DND-41 (cell line): ENCODE measurements around the gene GFOD1.

Experiments
- ATAC-seq: fragments of 200-7000 bp; cut with Tn5 transposase; 3 replicates; pipeline ENCODE4 v1.9.1; 2021; ENCODE audit warnings: low read depth; ENCODE audit not compliant: insufficient read depth
- DNase-seq: peaks from one replicate; pipeline ENCODE4 v3.0.0-alpha.2; 2020
- H2AFZ ChIP-seq: 2 replicates; pipeline ENCODE4 v1.6.0; 2012; ENCODE audit warnings: low read depth, low read length
- H3K27ac ChIP-seq: 2 replicates; pipeline ENCODE4 v1.5.1; 2012; ENCODE audit warnings: low read length, inconsistent platforms
- H3K27me3 ChIP-seq: fragments of 200-600 bp; sonication (generic); 2 replicates; pipeline ENCODE4 v1.6.0; 2012; ENCODE audit warnings: low read length, mild to moderate bottlenecking, inconsistent platforms; ENCODE audit not compliant: insufficient read depth, poor library complexity
- H3K36me3 ChIP-seq: 2 replicates; pipeline ENCODE4 v1.5.1; 2012; ENCODE audit warnings: low read length, inconsistent platforms; ENCODE audit not compliant: insufficient read depth
- H3K4me1 ChIP-seq: 2 replicates; pipeline ENCODE4 v1.5.1; 2012; ENCODE audit warnings: mild to moderate bottlenecking, low read length; ENCODE audit not compliant: insufficient read depth
- H3K4me2 ChIP-seq: 2 replicates; pipeline ENCODE4 v1.6.0; 2012; ENCODE audit warnings: mild to moderate bottlenecking, moderate library complexity, low read length, inconsistent platforms; ENCODE audit not compliant: insufficient read depth
- H3K4me3 ChIP-seq, 2 experiments: fragments of 200-600 bp in 1 of 2; shearing (Covaris generic) in 1 of 2; 2 replicates each; pipeline ENCODE4 v1.5.1; 2012 to 2016; ENCODE audit warnings: inconsistent platforms in 2 of 2, low read length in 2 of 2, mild to moderate bottlenecking in 2 of 2, low read depth in 1 of 2, moderate library complexity in 1 of 2
- H3K79me2 ChIP-seq: 2 replicates; pipeline ENCODE4 v1.6.0; 2012; ENCODE audit warnings: low read length, inconsistent platforms; ENCODE audit not compliant: insufficient read depth
- H3K9ac ChIP-seq: 2 replicates; pipeline ENCODE4 v1.6.0; 2012; ENCODE audit warnings: low read depth, mild to moderate bottlenecking, inconsistent platforms, low read length, moderate library complexity
- H3K9me3 ChIP-seq: 2 replicates; pipeline ENCODE4 v1.5.1; 2012; ENCODE audit warnings: low read length, moderate library complexity, mild to moderate bottlenecking, inconsistent platforms; ENCODE audit not compliant: insufficient read depth, severe bottlenecking
- H4K20me1 ChIP-seq: 2 replicates; pipeline ENCODE4 v1.6.0; 2012; ENCODE audit warnings: low read length; ENCODE audit not compliant: insufficient read depth
- EZH2 ChIP-seq: IDR thresholded peaks from 3 replicates; pipeline ENCODE4 v1.6.1; 2012; ENCODE audit warnings: borderline replicate concordance, low read depth, mild to moderate bottlenecking, moderate library complexity, low read length, inconsistent platforms; ENCODE audit not compliant: severe bottlenecking
- TF ChIP-seq, protein P1 (sequence below): IDR thresholded peaks from 2 replicates; pipeline ENCODE4 v1.5.1; 2012; ENCODE audit warnings: borderline replicate concordance, low read length, moderate library complexity, mild to moderate bottlenecking; ENCODE audit not compliant: poor library complexity, severe bottlenecking; ENCODE audit errors: extremely low read depth

GFOD1 gene

DNA sequence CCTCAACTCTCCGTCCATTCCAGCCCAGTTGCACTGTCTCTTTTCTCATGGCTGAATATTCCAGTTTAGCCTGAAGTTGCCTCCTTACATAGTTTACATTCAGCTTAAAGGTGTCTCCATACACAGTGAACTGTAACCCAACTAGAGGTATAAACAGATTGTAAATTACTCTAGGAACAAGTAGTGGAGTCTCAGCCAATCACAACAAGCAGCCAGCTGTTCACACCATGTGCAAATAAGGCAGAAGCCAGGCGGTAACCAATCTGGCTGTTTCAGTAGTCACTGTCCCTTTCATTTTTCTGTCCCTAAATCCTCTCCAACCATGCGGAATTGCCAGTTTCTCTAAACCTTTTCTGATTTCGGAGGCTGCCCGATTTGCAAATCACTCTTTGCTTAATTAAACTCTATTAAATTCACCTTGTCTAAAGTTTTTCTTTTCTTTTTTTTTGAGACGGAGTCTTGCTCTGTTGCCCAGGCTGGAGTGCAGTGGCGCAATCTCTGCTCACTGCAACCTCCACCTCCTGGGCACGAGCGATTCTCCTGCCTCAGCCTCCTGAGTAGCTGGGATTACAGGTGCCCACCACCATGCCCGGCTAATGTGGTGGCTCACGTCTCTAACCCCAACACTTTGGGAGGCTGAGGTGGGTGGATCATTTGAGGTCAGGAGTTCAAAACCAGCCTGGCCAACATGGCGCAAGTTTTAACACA, 37.6 kb upstream of the GFOD1 start:
- no peaks in the 10 kb centered on the region for H4K20me1 ChIP-seq
- no peak for DNase-seq
- no peak overlapping the region for H2AFZ ChIP-seq
- peaks cover 17% of the 10 kb centered on the region for H3K4me1 ChIP-seq
- no peaks in the 10 kb centered on the region for H3K9me3 ChIP-seq
- no peak overlapping the region for H3K9ac ChIP-seq
- no peak overlapping the region for H3K4me3 ChIP-seq
- TF ChIP-seq EZH2 = no peak
- H3K4me2 ChIP-seq = no peak overlapping the region
- no peak for ATAC-seq
- H3K79me2 ChIP-seq = no peaks in the 10 kb centered on the region
- H3K36me3 ChIP-seq = no peaks in the 10 kb centered on the region
- H3K27ac ChIP-seq = peak overlapping the region; percentile 53; the same call in 1 of the 2 replicates
- H3K27me3 ChIP-seq = no peaks in the 10 kb centered on the region

GRCh38 chr6:13523826-13524622, 36.6 kb upstream of the GFOD1 start:
- H3K27me3 ChIP-seq = peaks cover 1% of the 10 kb centered on the region
- no peak overlapping the region for H3K4me2 ChIP-seq
- H3K9me3 ChIP-seq = no peaks in the 10 kb centered on the region
- H3K4me3 ChIP-seq = no peak overlapping the region
- no peak for DNase-seq
- no peaks in the 10 kb centered on the region for H3K36me3 ChIP-seq
- no peak overlapping the region for H3K9ac ChIP-seq
- peaks cover 17% of the 10 kb centered on the region for H3K4me1 ChIP-seq
- ATAC-seq = no peak
- H2AFZ ChIP-seq = no peak overlapping the region; the same call in 1 of the 2 replicates
- no peaks in the 10 kb centered on the region for H3K79me2 ChIP-seq
- TF ChIP-seq, protein P1, sequence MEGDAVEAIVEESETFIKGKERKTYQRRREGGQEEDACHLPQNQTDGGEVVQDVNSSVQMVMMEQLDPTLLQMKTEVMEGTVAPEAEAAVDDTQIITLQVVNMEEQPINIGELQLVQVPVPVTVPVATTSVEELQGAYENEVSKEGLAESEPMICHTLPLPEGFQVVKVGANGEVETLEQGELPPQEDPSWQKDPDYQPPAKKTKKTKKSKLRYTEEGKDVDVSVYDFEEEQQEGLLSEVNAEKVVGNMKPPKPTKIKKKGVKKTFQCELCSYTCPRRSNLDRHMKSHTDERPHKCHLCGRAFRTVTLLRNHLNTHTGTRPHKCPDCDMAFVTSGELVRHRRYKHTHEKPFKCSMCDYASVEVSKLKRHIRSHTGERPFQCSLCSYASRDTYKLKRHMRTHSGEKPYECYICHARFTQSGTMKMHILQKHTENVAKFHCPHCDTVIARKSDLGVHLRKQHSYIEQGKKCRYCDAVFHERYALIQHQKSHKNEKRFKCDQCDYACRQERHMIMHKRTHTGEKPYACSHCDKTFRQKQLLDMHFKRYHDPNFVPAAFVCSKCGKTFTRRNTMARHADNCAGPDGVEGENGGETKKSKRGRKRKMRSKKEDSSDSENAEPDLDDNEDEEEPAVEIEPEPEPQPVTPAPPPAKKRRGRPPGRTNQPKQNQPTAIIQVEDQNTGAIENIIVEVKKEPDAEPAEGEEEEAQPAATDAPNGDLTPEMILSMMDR = no peak
- TF ChIP-seq EZH2 = no peak
- no peak overlapping the region for H3K27ac ChIP-seq
- no peaks in the 10 kb centered on the region for H4K20me1 ChIP-seq

DNA sequence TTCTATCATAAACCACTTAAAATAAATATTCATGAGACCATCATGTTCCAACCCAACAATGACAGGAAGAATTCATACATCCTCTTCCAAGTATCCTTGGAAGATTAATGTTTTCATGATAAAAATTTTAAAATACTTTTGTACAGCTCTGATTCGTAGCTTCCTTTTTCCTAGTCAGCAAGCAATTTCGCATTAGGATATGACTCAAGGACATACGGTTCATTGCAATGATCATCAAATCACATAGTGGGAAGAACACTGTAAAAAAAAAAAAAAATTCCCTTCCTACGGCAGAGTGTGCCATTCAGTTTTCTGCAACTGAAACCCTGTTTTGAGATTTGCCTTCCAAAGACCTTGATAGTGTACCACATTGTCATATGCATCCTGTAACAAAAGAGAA, 35.3 kb upstream of the GFOD1 start:
- H2AFZ ChIP-seq = no peak overlapping the region
- peaks cover 4% of the 10 kb centered on the region for H3K27me3 ChIP-seq
- TF ChIP-seq, protein P1 = no peak
- H3K4me1 ChIP-seq = peaks cover 17% of the 10 kb centered on the region
- no peaks in the 10 kb centered on the region for H4K20me1 ChIP-seq
- H3K4me3 ChIP-seq = no peak overlapping the region
- no peak overlapping the region for H3K4me2 ChIP-seq
- no peak for DNase-seq
- no peak overlapping the region for H3K27ac ChIP-seq
- H3K9me3 ChIP-seq = no peaks in the 10 kb centered on the region
- H3K79me2 ChIP-seq = no peaks in the 10 kb centered on the region
- ATAC-seq = no peak
- no peak overlapping the region for H3K9ac ChIP-seq
- no peaks in the 10 kb centered on the region for H3K36me3 ChIP-seq

GRCh38 chr6:13519839-13520238, 32.4 kb upstream of the GFOD1 start:
- TF ChIP-seq EZH2 = no peak
- TF ChIP-seq, protein P1 = no peak
- Histone ChIP-seq H3K4me3 (no peak overlapping the region), H3K4me1 (no peaks in the 10 kb centered on the region), H4K20me1 (no peaks in the 10 kb centered on the region), H2AFZ (no peak overlapping the region), H3K9ac (no peak overlapping the region), H3K27me3 (peaks cover 8% of the 10 kb centered on the region), H3K9me3 (no peaks in the 10 kb centered on the region), H3K79me2 (no peaks in the 10 kb centered on the region), H3K27ac (no peak overlapping the region), H3K4me2 (no peak overlapping the region), H3K36me3 (no peaks in the 10 kb centered on the region)
- DNase-seq (no peak), ATAC-seq (no peak)
